Peyer's patch (tissue), 4 donors: Measurements from ENCODE around the gene ADGRB3.

ENCODE experiments used
- CTCF ChIP-seq, 6 experiments: fragments of 450-650 bp in 4 of 6; fragments of 200-600 bp in 2 of 6; sonication (generic) in 1 of 6; IDR thresholded peaks; one replicate each; pipeline ENCODE4 v1.5.1; 2017 to 2019; ENCODE audit warnings: antibody characterized with exemption in 6 of 6, mild to moderate bottlenecking in 3 of 6, moderate library complexity in 1 of 6
- POLR2A ChIP-seq, 2 donors: fragments of 450-650 bp; IDR thresholded peaks; one replicate each; pipeline ENCODE4 v1.5.1; 2017; ENCODE audit warnings: antibody characterized with exemption in 2 of 2, mild to moderate bottlenecking in 2 of 2, moderate library complexity in 2 of 2

DNA sequence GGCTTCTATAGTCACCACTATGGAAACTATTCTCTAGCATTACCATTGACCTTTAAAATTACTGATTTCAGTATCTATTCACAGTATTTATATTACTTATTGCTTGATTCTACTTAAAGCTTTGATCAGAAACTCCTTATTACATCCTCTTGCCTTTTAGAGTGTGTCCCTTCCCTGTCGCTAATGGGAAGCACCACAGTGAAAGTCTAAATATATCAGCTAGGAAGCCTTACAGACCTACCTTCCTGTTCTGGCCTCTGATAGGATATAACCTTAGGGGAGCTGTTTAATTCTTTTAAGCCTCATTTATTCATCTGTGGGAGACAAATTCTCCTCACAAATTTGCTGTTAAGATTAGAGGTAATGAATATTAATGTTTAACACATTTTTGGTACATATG lies 122.7 kb downstream of the ADGRB3 start:
- TF ChIP-seq CTCF (IDR thresholded peaks at IDR 0.05): no peak
- no peak for TF ChIP-seq POLR2A (IDR thresholded peaks at IDR 0.05)
